T follicular helper cell (primary cell): ENCODE data around the gene C1QTNF8.

ENCODE experiments used
- DNase-seq: peaks from one replicate; pipeline ENCODE4 v3.0.0-alpha.2; 2020; ENCODE audit warnings: low read depth
- total RNA-seq, 2 experiments: gene quantifications; one replicate each; lab custom pipeline; 2026; lab: John Stamatoyannopoulos, UW

Gene C1QTNF8
- 0 reads per million in 2 experiments for total RNA-seq

GRCh38 chr16:1096169-1097082 lies at the start of gene C1QTNF8:
C1QTNF8 (minus strand) TSS chr16:1096244; CDS start chr16:1094922, 1,322 bp downstream.
- DNase-seq, result no peak

GRCh38 chr16:1145383-1146100 lies 49.5 kb upstream of the C1QTNF8 start:
- DNase-seq, result no peak

GRCh38 chr16:1144476-1145382 lies 48.7 kb upstream of the C1QTNF8 start:
- DNase-seq, result no peak

GRCh38 chr16:1143761-1144450 lies 47.9 kb upstream of the C1QTNF8 start:
- no peak for DNase-seq

- no peak for DNase-seq
These were observed 46.9 kb upstream of the C1QTNF8 start for GRCh38 chr16:1142911-1143310.

GRCh38 chr16:1141716-1142115 lies 45.7 kb upstream of the C1QTNF8 start:
- DNase-seq, result no peak

- DNase-seq, result no peak
These were observed 45.1 kb upstream of the C1QTNF8 start for GRCh38 chr16:1141191-1141590.

- no peak for DNase-seq
These were observed 44.6 kb upstream of the C1QTNF8 start for GRCh38 chr16:1140582-1141162.

- no peak for DNase-seq
These were observed 41.6 kb upstream of the C1QTNF8 start for GRCh38 chr16:1137604-1138003.

- DNase-seq, result no peak
These were observed 39.4 kb upstream of the C1QTNF8 start for GRCh38 chr16:1135459-1135825.

- DNase-seq, result no peak
These were observed 38.9 kb upstream of the C1QTNF8 start for GRCh38 chr16:1134776-1135458.

GRCh38 chr16:1133810-1134520 lies 37.9 kb upstream of the C1QTNF8 start:
- DNase-seq, result no peak

GRCh38 chr16:1133271-1133670 lies 37.2 kb upstream of the C1QTNF8 start:
- DNase-seq, result no peak

GRCh38 chr16:1132431-1132830 lies 36.4 kb upstream of the C1QTNF8 start:
- DNase-seq, result no peak

- no peak for DNase-seq
These were observed 35.4 kb upstream of the C1QTNF8 start for GRCh38 chr16:1131378-1131994.

GRCh38 chr16:1130382-1130781 lies 34.3 kb upstream of the C1QTNF8 start:
- no peak for DNase-seq

GRCh38 chr16:1129106-1129960 lies 33.3 kb upstream of the C1QTNF8 start:
- no peak for DNase-seq

- no peak for DNase-seq
These were observed 32.1 kb upstream of the C1QTNF8 start for GRCh38 chr16:1127971-1128715.
